PC-3 (cell line): Measurements from ENCODE around the gene SLC12A3. TPM values are rescaled to one million over a fixed set of nuclear protein-coding genes. Genes with fewer than 3 reads are reported as not detected.

ENCODE experiments used
- ATAC-seq: fragments of 200-7000 bp; cut with Tn5 transposase; 2 replicates; pipeline ENCODE4 v1.9.1; 2020; ENCODE audit warnings: mild to moderate bottlenecking, moderate library complexity
- BruUV-seq: library from RNA; stranded (reverse); fragments of 400-500 nt; replicated peaks from 2 replicates; lab custom pipeline; 2021; lab: Mats Ljungman, UMichigan
- CTCF ChIA-PET: fragments of 300-600 bp; sonication (Branson Sonifier 250); formaldehyde crosslinking; loops from one replicate; lab custom pipeline; 2022; ENCODE audit warnings: antibody characterized with exemption; lab: Charles Lee
- POLR2A ChIA-PET: fragments of 300-600 bp; sonication (Branson Sonifier 250); formaldehyde crosslinking; loops from one replicate; lab custom pipeline; 2022; ENCODE audit warnings: antibody characterized with exemption; ENCODE audit not compliant: unreplicated experiment; lab: Charles Lee
- DNase-seq: peaks from one replicate; pipeline ENCODE4 v3.0.0-alpha.2; 2015
- H2AFZ ChIP-seq: fragments of 300-600 bp; sonication (generic); 2 replicates; pipeline ENCODE4 v1.6.0; 2016; ENCODE audit warnings: antibody characterized with exemption, low read length
- H3F3A ChIP-seq: fragments of 300-600 bp; sonication (generic); one replicate; pipeline ENCODE4 v1.6.0; 2017; ENCODE audit warnings: antibody characterized with exemption, low read length, control low read depth, mild to moderate bottlenecking; ENCODE audit not compliant: unreplicated experiment
- H3K27ac ChIP-seq: fragments of 300-600 bp; sonication (generic); 2 replicates; pipeline ENCODE4 v1.5.1; 2016; ENCODE audit warnings: mild to moderate bottlenecking, low read length
- H3K27me3 ChIP-seq: fragments of 300-600 bp; sonication (generic); 2 replicates; pipeline ENCODE4 v1.6.1; 2016; ENCODE audit warnings: low read length, mixed read lengths
- H3K36me3 ChIP-seq: fragments of 300-600 bp; sonication (generic); 2 replicates; pipeline ENCODE4 v1.6.1; 2016; ENCODE audit warnings: low read depth, mixed run types, low read length, mixed read lengths
- H3K4me1 ChIP-seq: fragments of 300-600 bp; sonication (generic); 2 replicates; pipeline ENCODE4 v1.5.1; 2016; ENCODE audit warnings: low read length; ENCODE audit not compliant: insufficient read depth
- H3K4me2 ChIP-seq: fragments of 300-600 bp; sonication (generic); 2 replicates; pipeline ENCODE4 v1.6.0; 2016; ENCODE audit warnings: low read length
- H3K4me3 ChIP-seq: fragments of 300-600 bp; sonication (generic); 2 replicates; pipeline ENCODE4 v1.5.1; 2016; ENCODE audit warnings: mild to moderate bottlenecking, low read length, mixed read lengths
- H3K79me2 ChIP-seq: fragments of 300-600 bp; sonication (generic); 2 replicates; pipeline ENCODE4 v1.6.1; 2017; ENCODE audit warnings: low read length, mixed read lengths
- H3K9ac ChIP-seq: fragments of 300-600 bp; sonication (generic); 2 replicates; pipeline ENCODE4 v1.6.0; 2016; ENCODE audit warnings: mild to moderate bottlenecking, low read length
- H3K9me2 ChIP-seq: fragments of 300-600 bp; sonication (generic); replicated peaks from 2 replicates; pipeline ENCODE4 v1.6.1; 2016; ENCODE audit warnings: mixed run types, low read length, mixed read lengths
- H3K9me3 ChIP-seq: fragments of 300-600 bp; sonication (generic); 2 replicates; pipeline ENCODE4 v1.6.1; 2016; ENCODE audit warnings: low read length, mixed read lengths
- H4K20me1 ChIP-seq: fragments of 300-600 bp; sonication (generic); 2 replicates; pipeline ENCODE4 v1.6.1; 2016; ENCODE audit warnings: low read length, mixed read lengths
- EZH2 ChIP-seq: fragments of 300-600 bp; sonication (generic); IDR thresholded peaks from one replicate; pipeline ENCODE4 v1.6.1; 2017; ENCODE audit warnings: antibody characterized with exemption, mild to moderate bottlenecking, low read length; ENCODE audit not compliant: unreplicated experiment
- EZH2phosphoT487 ChIP-seq: fragments of 300-600 bp; sonication (generic); IDR thresholded peaks from 2 replicates; pipeline ENCODE4 v1.6.1; 2018; ENCODE audit warnings: mild to moderate bottlenecking, antibody characterized with exemption, low read length, borderline replicate concordance
- intact Hi-C: fragments of 100-400 bp; cut with micrococcal nuclease; formaldehyde crosslinking; loops from 2 replicates; pipeline ENCODE4 v1.9.0; 2023
- total RNA-seq: library from RNA; depleted of rRNA; stranded (reverse); fragments of >200 nt; gene quantifications from 2 replicates; pipeline ENCODE4 v1.2.3, GENCODE V29; 2014
- TF ChIP-seq, protein P1 (sequence below): fragments of 300-600 bp; sonication (generic); conservative IDR thresholded peaks from 2 replicates; pipeline ENCODE4 v1.5.1; 2017; ENCODE audit warnings: antibody characterized with exemption, low read depth, mild to moderate bottlenecking, low read length

SLC12A3 gene
- total RNA-seq, 1 experiment from 2014 or later: not detected

DNA sequence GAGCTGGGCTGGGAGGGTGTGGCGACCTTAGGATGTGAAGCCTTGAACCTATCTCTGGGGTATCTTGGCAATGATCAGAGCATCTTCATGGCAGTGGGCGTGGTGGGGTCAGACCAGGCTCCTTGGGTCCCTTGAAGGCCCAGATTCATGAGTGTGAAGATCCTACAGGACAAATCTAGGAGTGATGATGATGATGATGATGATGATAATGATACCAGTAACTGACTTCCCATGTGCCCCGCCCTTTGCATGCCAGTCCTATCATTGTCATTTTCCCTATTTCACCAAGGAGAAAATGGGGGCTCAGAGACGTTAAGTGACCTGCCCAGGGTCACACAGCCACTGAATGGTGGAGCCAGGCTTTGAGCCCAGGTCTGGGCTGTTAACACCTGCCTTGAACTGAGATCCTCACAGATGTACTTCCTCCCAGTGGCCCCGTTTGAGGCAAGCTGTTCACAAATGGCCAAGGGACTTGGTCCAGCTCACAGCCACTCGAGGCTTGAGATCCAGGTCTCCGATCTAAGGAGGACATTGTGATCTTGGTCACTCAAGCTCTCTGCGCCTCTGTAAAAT, 13.4 kb downstream of the SLC12A3 start:
- ChIA-PET POLR2A (no interaction called here), CTCF (no interaction called here)
- H3K27me3 ChIP-seq: no peaks in the 10 kb centered on the region
- H3K4me1 ChIP-seq: no peaks in the 10 kb centered on the region
- no peak overlapping the region for H3K27ac ChIP-seq
- H3K9me3 ChIP-seq: no peaks in the 10 kb centered on the region
- intact Hi-C loops: no loop called here
- no peak overlapping the region for H3K4me3 ChIP-seq
- DNase-seq (no peak), ATAC-seq (no peak)
- H3F3A ChIP-seq: no peaks in the 10 kb centered on the region
- no peaks in the 10 kb centered on the region for H3K79me2 ChIP-seq
- H3K36me3 ChIP-seq: no peaks in the 10 kb centered on the region
- H2AFZ ChIP-seq: no peak overlapping the region
- no peak overlapping the region for H3K4me2 ChIP-seq
- BruUV-seq: no TSS peak
- H3K9me2 ChIP-seq: no peaks in the 10 kb centered on the region
- TF ChIP-seq, protein P1, sequence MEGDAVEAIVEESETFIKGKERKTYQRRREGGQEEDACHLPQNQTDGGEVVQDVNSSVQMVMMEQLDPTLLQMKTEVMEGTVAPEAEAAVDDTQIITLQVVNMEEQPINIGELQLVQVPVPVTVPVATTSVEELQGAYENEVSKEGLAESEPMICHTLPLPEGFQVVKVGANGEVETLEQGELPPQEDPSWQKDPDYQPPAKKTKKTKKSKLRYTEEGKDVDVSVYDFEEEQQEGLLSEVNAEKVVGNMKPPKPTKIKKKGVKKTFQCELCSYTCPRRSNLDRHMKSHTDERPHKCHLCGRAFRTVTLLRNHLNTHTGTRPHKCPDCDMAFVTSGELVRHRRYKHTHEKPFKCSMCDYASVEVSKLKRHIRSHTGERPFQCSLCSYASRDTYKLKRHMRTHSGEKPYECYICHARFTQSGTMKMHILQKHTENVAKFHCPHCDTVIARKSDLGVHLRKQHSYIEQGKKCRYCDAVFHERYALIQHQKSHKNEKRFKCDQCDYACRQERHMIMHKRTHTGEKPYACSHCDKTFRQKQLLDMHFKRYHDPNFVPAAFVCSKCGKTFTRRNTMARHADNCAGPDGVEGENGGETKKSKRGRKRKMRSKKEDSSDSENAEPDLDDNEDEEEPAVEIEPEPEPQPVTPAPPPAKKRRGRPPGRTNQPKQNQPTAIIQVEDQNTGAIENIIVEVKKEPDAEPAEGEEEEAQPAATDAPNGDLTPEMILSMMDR: no peak
- no peak for TF ChIP-seq EZH2phosphoT487
- no peaks in the 10 kb centered on the region for H4K20me1 ChIP-seq
- no peak overlapping the region for H3K9ac ChIP-seq

DNA sequence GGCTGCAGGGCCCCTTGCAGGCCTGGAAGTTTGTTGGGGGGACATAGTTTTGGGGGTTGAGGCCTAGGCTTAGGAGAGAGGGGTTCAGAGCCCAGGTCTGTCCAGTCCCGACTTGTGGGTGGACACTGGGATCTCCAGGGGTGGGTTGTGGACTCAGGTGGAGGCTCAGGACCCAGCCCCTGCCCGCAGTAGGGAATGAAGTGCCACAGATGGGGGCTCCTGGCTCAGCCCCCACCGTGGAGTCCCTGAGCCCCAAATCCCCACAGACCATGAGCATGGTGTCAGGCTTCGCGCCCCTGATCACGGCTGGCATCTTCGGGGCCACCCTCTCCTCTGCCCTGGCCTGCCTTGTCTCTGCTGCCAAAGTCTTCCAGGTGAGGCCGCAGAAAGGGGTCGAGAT, 14.3 kb downstream of the SLC12A3 start:
- no peaks in the 10 kb centered on the region for H3K9me3 ChIP-seq
- ATAC-seq: no peak
- no TSS peak for BruUV-seq
- intact Hi-C loops: no loop called here
- no peaks in the 10 kb centered on the region for H3K79me2 ChIP-seq
- H3K27ac ChIP-seq: no peak overlapping the region
- no peaks in the 10 kb centered on the region for H3K9me2 ChIP-seq
- no peak overlapping the region for H3K4me3 ChIP-seq
- H4K20me1 ChIP-seq: no peaks in the 10 kb centered on the region
- TF ChIP-seq EZH2phosphoT487: no peak
- TF ChIP-seq, protein P1: no peak
- TF ChIP-seq EZH2: no peak
- ChIA-PET POLR2A (no interaction called here), CTCF (no interaction called here)
- no peak overlapping the region for H3K4me2 ChIP-seq
- H3K36me3 ChIP-seq: no peaks in the 10 kb centered on the region
- no peak overlapping the region for H2AFZ ChIP-seq
- H3K27me3 ChIP-seq: no peaks in the 10 kb centered on the region
- H3F3A ChIP-seq: no peaks in the 10 kb centered on the region
- no peak overlapping the region for H3K9ac ChIP-seq
- no peak for DNase-seq
- no peaks in the 10 kb centered on the region for H3K4me1 ChIP-seq

DNA sequence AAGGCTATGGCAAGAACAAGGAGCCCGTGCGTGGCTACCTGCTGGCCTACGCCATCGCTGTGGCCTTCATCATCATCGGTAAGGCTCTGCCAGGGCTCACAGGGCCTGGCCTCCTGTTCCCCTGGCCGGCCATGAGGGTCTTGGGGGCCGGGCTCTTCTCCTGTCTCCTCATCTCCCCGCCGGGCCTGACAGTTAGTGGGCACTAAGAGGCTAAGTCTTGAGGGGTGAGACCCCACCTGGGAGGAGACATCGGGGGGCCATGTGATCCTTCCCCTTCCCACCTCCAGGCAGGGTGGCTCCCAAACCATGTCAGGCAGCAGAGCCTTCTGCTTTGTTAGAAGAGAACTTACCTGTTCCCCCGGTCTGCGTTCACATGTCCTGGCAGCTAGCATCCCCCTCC, 15.2 kb downstream of the SLC12A3 start:
- CTCF ChIA-PET: no interaction called here
- no peak for ATAC-seq
- Histone ChIP-seq H3F3A (no peaks in the 10 kb centered on the region), H4K20me1 (no peaks in the 10 kb centered on the region), H3K27ac (no peak overlapping the region), H2AFZ (no peak overlapping the region), H3K27me3 (no peaks in the 10 kb centered on the region), H3K9ac (no peak overlapping the region), H3K9me3 (no peaks in the 10 kb centered on the region), H3K36me3 (no peaks in the 10 kb centered on the region), H3K4me3 (no peak overlapping the region), H3K4me1 (no peaks in the 10 kb centered on the region), H3K9me2 (no peaks in the 10 kb centered on the region), H3K79me2 (no peaks in the 10 kb centered on the region), H3K4me2 (no peak overlapping the region)
- intact Hi-C loops: no loop called here
- POLR2A ChIA-PET: interaction anchor here (0.6 kb wide), 2 partner anchors 27 to 161 kb away, joined by 3 to 6 read pairs; no protein-coding TSS in a partner anchor
- TF ChIP-seq EZH2: no peak
- TF ChIP-seq, protein P1: no peak
- TF ChIP-seq EZH2phosphoT487: no peak
- BruUV-seq: no TSS peak
- no peak for DNase-seq
